Spleen (tissue), 11 donors: ENCODE results near the gene APOBEC3G. TPM values are rescaled to one million over a fixed set of nuclear protein-coding genes. Genes with fewer than 3 reads are reported as not detected.

ENCODE experiments used
- DNase-seq: peaks from one replicate; pipeline ENCODE4 v3.0.0-alpha.2; 2020
- H3K27ac ChIP-seq, 8 donors: fragments of 200-600 bp; sonication (generic) in 7 of 8; 1 replicate in 4 of 8; 2 replicates in 4 of 8; pipeline versions ENCODE4 v1.5.0 to v1.8.0; 2016 to 2021; ENCODE audit warnings: inconsistent platforms in 4 of 8, mild to moderate bottlenecking in 4 of 8, moderate library complexity in 1 of 8
- H3K27me3 ChIP-seq, 7 donors: fragments of 200-600 bp; sonication (generic) in 6 of 7; replicated peaks in 1 of 7; 1 replicate in 4 of 7; 2 replicates in 3 of 7; pipeline versions ENCODE4 v1.5.0 to v1.8.0; 2016 to 2021; ENCODE audit warnings: inconsistent platforms in 3 of 7, mild to moderate bottlenecking in 1 of 7
- H3K36me3 ChIP-seq, 6 donors: fragments of 200-600 bp; sonication (generic) in 5 of 6; 1 replicate in 4 of 6; 2 replicates in 2 of 6; pipeline versions ENCODE4 v1.5.0 to v1.8.0; 2016 to 2021; ENCODE audit warnings: inconsistent platforms in 2 of 6
- H3K4me1 ChIP-seq, 6 donors: fragments of 200-600 bp; sonication (generic) in 5 of 6; 1 replicate in 3 of 6; 2 replicates in 3 of 6; pipeline versions ENCODE4 v1.5.0 to v1.8.0; 2016 to 2021; ENCODE audit warnings: inconsistent platforms in 3 of 6
- H3K4me3 ChIP-seq, 8 donors: fragments of 200-600 bp; sonication (generic) in 7 of 8; 1 replicate in 4 of 8; 2 replicates in 4 of 8; pipeline versions ENCODE4 v1.5.0 to v1.8.0; 2016 to 2021; ENCODE audit warnings: inconsistent platforms in 4 of 8, mild to moderate bottlenecking in 4 of 8, moderate library complexity in 2 of 8
- H3K9me3 ChIP-seq, 8 donors: fragments of 200-600 bp; sonication (generic) in 7 of 8; 1 replicate in 4 of 8; 2 replicates in 4 of 8; pipeline versions ENCODE4 v1.5.0 to v1.8.0; 2016 to 2021; ENCODE audit warnings: inconsistent platforms in 4 of 8
- CTCF ChIP-seq, 11 experiments: fragments of 200-600 bp in 7 of 11; fragments of 450-650 bp in 4 of 11; sonication (generic) in 4 of 11; IDR thresholded peaks in 8 of 11; conservative IDR thresholded peaks in 3 of 11; 1 replicate in 7 of 11; 2 replicates in 4 of 11; pipeline versions ENCODE4 v1.4.0 to v1.8.0; 2016 to 2021; ENCODE audit warnings: antibody characterized with exemption in 11 of 11, inconsistent platforms in 4 of 11, mild to moderate bottlenecking in 1 of 11
- POLR2A ChIP-seq, 3 donors: fragments of 450-650 bp; IDR thresholded peaks; one replicate each; pipeline ENCODE4 v1.5.1; 2017; ENCODE audit warnings: antibody characterized with exemption in 3 of 3, mild to moderate bottlenecking in 1 of 3
- POLR2AphosphoS5 ChIP-seq, 3 donors: sonication (generic); formaldehyde crosslinking; IDR thresholded peaks; one replicate each; pipeline ENCODE4 v1.5.1; 2017; ENCODE audit warnings: antibody characterized with exemption in 3 of 3
- WGBS, 5 donors: extraction: QIAGEN DNeasy Blood & Tissue Kit in 3 of 5; methylation state at CpG; one replicate each; pipeline versions ENCODE4 v1.1.5 to v1.1.7; 2013 to 2018; 5-methylcytosine and 5-hydroxymethylcytosine counted together
- intact Hi-C: fragments of 100-400 bp; cut with DNase I; formaldehyde crosslinking; loops from one replicate; pipeline ENCODE4 v1.15.0; 2023; ENCODE audit warnings: low total_unique reads
- polyA plus RNA-seq, 3 donors: library from polyadenylated mRNA; stranded (reverse); fragments of 200-250 nt; gene quantifications; one replicate each; pipeline ENCODE4 v1.2.1, GENCODE V29; 2013
- total RNA-seq, 7 donors: library from RNA; depleted of rRNA in 3 of 7; stranded (reverse); fragments of >200 nt in 3 of 7; fragmentation: NEBNext Ultra II Directional in 4 of 7; extraction: Animal tissue kit (Norgen Biotek cat#: 25700) in 4 of 7; gene quantifications; one replicate each; pipeline versions ENCODE4 v1.1.0 to v1.2.1, GENCODE V29; 2016 to 2021
- donor health status: healthy with polysubstance abuse.
- donor health status: DM: no; HTN: no; CAD: no; lungs with moderate emphysema.
- donor health status: DM: no; HTN: no; CAD: no.
- donor health status: Bipolar disorder and iron deficiency.
- donor health status: healthy.
- donor health status: DM: no; HTN: no; CAD: no.
- donor health status: DM: yes; HTN: yes; CAD: no.

The APOBEC3G gene
- total and polyA plus RNA-seq, 10 donors: 44.3 to 72.8 (median 52.0) TPM

GRCh38 chr22:39098026-39098425, 21.0 kb downstream of the APOBEC3G start:
- Histone ChIP-seq H3K36me3 (no peaks in the 10 kb centered on the region), H3K9me3 (no peaks in the 10 kb centered on the region), H3K27me3 (no peaks in the 10 kb centered on the region), H3K4me1 (peaks cover 37 to 86% (median 67%) of the 10 kb centered on the region in 6 donors), H3K4me3 (no peak overlapping the region), H3K27ac (peak overlapping the region; percentile 10 to 90 (median 75))
- DNase-seq: no peak
- 60 to 78% (median 75%) methylated on average over 5 to 6 of the region's 6 CpGs for WGBS, 5 donors
- intact Hi-C loops: no loop called here
- no peak for TF ChIP-seq POLR2AphosphoS5 (IDR thresholded peaks at IDR 0.05)
- no peak for TF ChIP-seq POLR2A (IDR thresholded peaks at IDR 0.05)
- no peak for TF ChIP-seq CTCF (IDR thresholded peaks at IDR 0.05 in 8 of 11, conservative IDR thresholded peaks at IDR 0.05 in 3 of 11)

- peak overlapping the region; percentile 10 to 90 (median 75) for H3K27ac ChIP-seq
- no peak for TF ChIP-seq CTCF (IDR thresholded peaks at IDR 0.05 in 8 of 11, conservative IDR thresholded peaks at IDR 0.05 in 3 of 11)
- no peak for TF ChIP-seq POLR2AphosphoS5 (IDR thresholded peaks at IDR 0.05)
- no peak for TF ChIP-seq POLR2A (IDR thresholded peaks at IDR 0.05)
- H3K9me3 ChIP-seq: no peaks in the 10 kb centered on the region
- H3K4me1 ChIP-seq: peaks cover 37 to 80% (median 65%) of the 10 kb centered on the region in 6 donors
- H3K27me3 ChIP-seq: no peaks in the 10 kb centered on the region
- no peak overlapping the region for H3K4me3 ChIP-seq
- 76 to 80% (median 77%) methylated on average over 8 of the region's 8 CpGs for WGBS, 5 donors
- intact Hi-C loops: no loop called here
- no peak for DNase-seq
- H3K36me3 ChIP-seq: no peaks in the 10 kb centered on the region
Measured at GRCh38 chr22:39098576-39098975, 21.5 kb downstream of the APOBEC3G start.

GRCh38 chr22:39101226-39101625, 24.2 kb downstream of the APOBEC3G start:
- Histone ChIP-seq H3K36me3 (no peaks in the 10 kb centered on the region), H3K27me3 (no peaks in the 10 kb centered on the region), H3K4me3 (no peak overlapping the region), H3K4me1 (peaks cover 30 to 54% (median 42%) of the 10 kb centered on the region in 6 donors), H3K9me3 (no peaks in the 10 kb centered on the region), H3K27ac (no peak overlapping the region)
- 70 to 87% (median 86%) methylated on average over 8 to 13 of the region's 13 CpGs for WGBS, 5 donors
- TF ChIP-seq POLR2A (IDR thresholded peaks at IDR 0.05): no peak
- no peak for TF ChIP-seq CTCF (IDR thresholded peaks at IDR 0.05 in 8 of 11, conservative IDR thresholded peaks at IDR 0.05 in 3 of 11)
- TF ChIP-seq POLR2AphosphoS5 (IDR thresholded peaks at IDR 0.05): no peak
- intact Hi-C loops: no loop called here
- DNase-seq: no peak

GRCh38 chr22:39103431-39103830, 26.4 kb downstream of the APOBEC3G start:
- Histone ChIP-seq H3K27ac (no peak overlapping the region), H3K4me1 (peaks cover 8 to 32% (median 20%) of the 10 kb centered on the region in 6 donors), H3K9me3 (no peaks in the 10 kb centered on the region), H3K36me3 (no peaks in the 10 kb centered on the region), H3K27me3 (no peaks in the 10 kb centered on the region), H3K4me3 (no peak overlapping the region)
- TF ChIP-seq POLR2AphosphoS5 (IDR thresholded peaks at IDR 0.05): no peak
- no peak for TF ChIP-seq POLR2A (IDR thresholded peaks at IDR 0.05)
- no peak for TF ChIP-seq CTCF (IDR thresholded peaks at IDR 0.05 in 8 of 11, conservative IDR thresholded peaks at IDR 0.05 in 3 of 11)
- DNase-seq: no peak
- WGBS, 5 donors: 86 to 93% (median 93%) methylated on average over 2 of the region's 2 CpGs
- intact Hi-C loops: no loop called here
